ENCODE data around the gene MET.

GRCh38 chr7:116686033-116686432, 14.0 kb downstream of the MET start:
- TF ChIP-seq EZH2phosphoT487 (IDR thresholded peaks at IDR 0.05) (no peak), CTCF (IDR thresholded peaks at IDR 0.05) (no peak)
